HepG2 (cell line): ENCODE measurements around the gene ARHGAP19. TPM values are rescaled to one million over a fixed set of nuclear protein-coding genes. Genes with fewer than 3 reads are reported as not detected.
A peak's percentile ranks its signal among the peaks of the same experiment; 100 is the strongest.

Source experiments
- IRF2 ChIP-seq: IDR thresholded peaks from 2 replicates; pipeline ENCODE4 v1.6.1; 2018; ENCODE audit warnings: missing genetic modification reagents, missing compliant biosample characterization
- MXI1 ChIP-seq: IDR thresholded peaks from 3 replicates; pipeline ENCODE4 v1.6.1; 2012; ENCODE audit warnings: low read depth, low read length, inconsistent platforms, borderline replicate concordance
- NR1H2 ChIP-seq: sonication (generic); formaldehyde crosslinking; IDR thresholded peaks from 2 replicates; pipeline ENCODE4 v1.8.1; 2022; ENCODE audit warnings: low read depth, missing genetic modification reagents, borderline replicate concordance
- SP2 ChIP-seq: sonication (generic); formaldehyde crosslinking; IDR thresholded peaks from 2 replicates; pipeline ENCODE4 v1.5.1; 2020; ENCODE audit warnings: mild to moderate bottlenecking, missing genetic modification reagents
- ZNF260 ChIP-seq: sonication (generic); formaldehyde crosslinking; IDR thresholded peaks from 2 replicates; pipeline ENCODE4 v1.4.0; 2020; ENCODE audit warnings: missing genetic modification reagents, low read depth, mild to moderate bottlenecking, borderline replicate concordance
- ZNF614 ChIP-seq: IDR thresholded peaks from 2 replicates; pipeline ENCODE4 v1.6.1; 2018; ENCODE audit warnings: missing biosample characterization, missing genetic modification reagents, inconsistent platforms, borderline replicate concordance
- ZNF670 ChIP-seq: sonication (generic); formaldehyde crosslinking; IDR thresholded peaks from 2 replicates; pipeline ENCODE4 v1.8.0; 2022; ENCODE audit warnings: mild to moderate bottlenecking, missing genetic modification reagents, borderline replicate concordance
- ZNF781 ChIP-seq: sonication (generic); formaldehyde crosslinking; IDR thresholded peaks from 2 replicates; pipeline ENCODE4 v1.5.1; 2020; ENCODE audit warnings: borderline replicate concordance, mild to moderate bottlenecking, missing genetic modification reagents; ENCODE audit errors: not compliant biosample characterization
- polyA plus RNA-seq, 8 experiments: library from polyadenylated mRNA; depleted of rRNA in 3 of 8; stranded (reverse) in 7 of 8; unstranded in 1 of 8; fragments of >200 nt; fragmentation: Illumina TruSeq in 4 of 8; extraction: Trizol in 4 of 8; gene quantifications; 2 replicates each; pipeline versions ENCODE4 v1.2.1 to v1.2.3, GENCODE V29; 2011 to 2016; ENCODE audit warnings: low read depth in 4 of 8, missing spikeins in 1 of 8, mixed read lengths in 1 of 8; ENCODE audit not compliant: insufficient read depth in 1 of 8
- total RNA-seq, 5 experiments: library from RNA; depleted of rRNA; stranded (reverse); fragments of >200 nt; fragmentation: Illumina TruSeq; extraction: Trizol; gene quantifications; 2 replicates each; pipeline ENCODE4 v1.2.3, GENCODE V29; 2016; ENCODE audit warnings: low read depth in 1 of 5
- TF ChIP-seq, protein P1 (sequence below): sonication (generic); formaldehyde crosslinking; IDR thresholded peaks from 2 replicates; pipeline ENCODE4 v1.8.1; 2023; ENCODE audit warnings: mild to moderate bottlenecking, missing genetic modification reagents
- TF ChIP-seq, protein P2 (sequence below): sonication (generic); formaldehyde crosslinking; IDR thresholded peaks from 2 replicates; pipeline ENCODE4; 2020; ENCODE audit warnings: missing genetic modification reagents, mild to moderate bottlenecking, borderline replicate concordance
- TF ChIP-seq, protein P3 (sequence below): sonication (generic); formaldehyde crosslinking; IDR thresholded peaks from 2 replicates; pipeline ENCODE4 v1.4.0; 2020; ENCODE audit warnings: missing genetic modification reagents
- TF ChIP-seq, protein P4 (sequence below): sonication (generic); formaldehyde crosslinking; IDR thresholded peaks from 2 replicates; pipeline ENCODE4 v1.9.0; 2021; ENCODE audit warnings: missing genetic modification reagents, mild to moderate bottlenecking, borderline replicate concordance
- TF ChIP-seq, protein P5 (sequence below): sonication (generic); formaldehyde crosslinking; IDR thresholded peaks from 2 replicates; pipeline ENCODE4 v1.5.1; 2020; ENCODE audit warnings: missing genetic modification reagents, mild to moderate bottlenecking, borderline replicate concordance
- TF ChIP-seq, protein P6 (sequence below): sonication (generic); formaldehyde crosslinking; IDR thresholded peaks from 2 replicates; pipeline ENCODE4 v1.4.0; 2020; ENCODE audit warnings: missing genetic modification reagents

The ARHGAP19 gene
- total and polyA plus RNA-seq, 2 of the 13 experiments (the other 11 are each of a cell fraction or from before 2014, with no cell fraction given): 7.6 to 10.0 TPM

DNA sequence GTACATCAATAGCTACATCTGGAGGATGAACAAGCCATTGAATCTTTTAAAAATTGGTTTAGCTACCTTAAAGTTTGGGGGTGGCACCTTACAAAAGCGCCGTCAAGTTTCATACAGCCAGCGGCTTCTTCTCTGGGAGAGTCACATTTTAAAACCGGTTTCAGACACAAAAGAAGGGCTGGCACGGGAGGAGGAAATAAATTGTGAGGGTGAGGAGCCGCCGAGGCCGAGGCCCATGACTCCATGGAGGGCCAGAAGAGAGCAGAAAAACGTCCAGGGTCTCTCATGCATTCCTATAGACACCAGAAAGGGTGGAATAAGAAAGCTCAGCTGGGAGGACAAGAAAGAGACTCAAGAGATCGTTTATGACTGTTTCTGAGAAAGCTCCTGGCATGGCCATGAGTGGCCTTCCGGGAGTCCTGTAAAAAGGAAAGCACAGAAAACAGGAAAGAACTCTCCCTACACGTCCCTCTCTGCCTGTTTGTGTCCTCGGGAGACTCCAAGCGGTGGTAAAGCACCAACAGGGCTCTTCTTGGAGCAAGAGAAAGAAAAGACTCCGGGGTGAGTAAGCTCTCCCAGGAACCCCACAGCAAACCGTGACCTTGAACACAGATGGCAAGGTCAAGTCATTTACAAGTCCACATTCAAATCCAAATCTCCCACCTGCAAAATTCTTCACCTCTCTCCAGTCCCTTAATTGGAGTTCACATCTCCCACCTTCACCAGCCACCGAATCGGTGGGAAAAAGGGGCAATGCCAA is 40.3 kb upstream of the ARHGAP19 start (continued):
- no peak for TF ChIP-seq NR1H2 (CRISPR knock-in tag)
- TF ChIP-seq, protein P1, sequence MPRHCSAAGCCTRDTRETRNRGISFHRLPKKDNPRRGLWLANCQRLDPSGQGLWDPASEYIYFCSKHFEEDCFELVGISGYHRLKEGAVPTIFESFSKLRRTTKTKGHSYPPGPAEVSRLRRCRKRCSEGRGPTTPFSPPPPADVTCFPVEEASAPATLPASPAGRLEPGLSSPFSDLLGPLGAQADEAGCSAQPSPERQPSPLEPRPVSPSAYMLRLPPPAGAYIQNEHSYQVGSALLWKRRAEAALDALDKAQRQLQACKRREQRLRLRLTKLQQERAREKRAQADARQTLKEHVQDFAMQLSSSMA (CRISPR knock-in tag): 0 out of 2 replicates have a peak, but pooled peaks have one; percentile 34
- TF ChIP-seq SP2: no peak
- TF ChIP-seq ZNF260 (CRISPR knock-in tag): no peak
- TF ChIP-seq, protein P2, sequence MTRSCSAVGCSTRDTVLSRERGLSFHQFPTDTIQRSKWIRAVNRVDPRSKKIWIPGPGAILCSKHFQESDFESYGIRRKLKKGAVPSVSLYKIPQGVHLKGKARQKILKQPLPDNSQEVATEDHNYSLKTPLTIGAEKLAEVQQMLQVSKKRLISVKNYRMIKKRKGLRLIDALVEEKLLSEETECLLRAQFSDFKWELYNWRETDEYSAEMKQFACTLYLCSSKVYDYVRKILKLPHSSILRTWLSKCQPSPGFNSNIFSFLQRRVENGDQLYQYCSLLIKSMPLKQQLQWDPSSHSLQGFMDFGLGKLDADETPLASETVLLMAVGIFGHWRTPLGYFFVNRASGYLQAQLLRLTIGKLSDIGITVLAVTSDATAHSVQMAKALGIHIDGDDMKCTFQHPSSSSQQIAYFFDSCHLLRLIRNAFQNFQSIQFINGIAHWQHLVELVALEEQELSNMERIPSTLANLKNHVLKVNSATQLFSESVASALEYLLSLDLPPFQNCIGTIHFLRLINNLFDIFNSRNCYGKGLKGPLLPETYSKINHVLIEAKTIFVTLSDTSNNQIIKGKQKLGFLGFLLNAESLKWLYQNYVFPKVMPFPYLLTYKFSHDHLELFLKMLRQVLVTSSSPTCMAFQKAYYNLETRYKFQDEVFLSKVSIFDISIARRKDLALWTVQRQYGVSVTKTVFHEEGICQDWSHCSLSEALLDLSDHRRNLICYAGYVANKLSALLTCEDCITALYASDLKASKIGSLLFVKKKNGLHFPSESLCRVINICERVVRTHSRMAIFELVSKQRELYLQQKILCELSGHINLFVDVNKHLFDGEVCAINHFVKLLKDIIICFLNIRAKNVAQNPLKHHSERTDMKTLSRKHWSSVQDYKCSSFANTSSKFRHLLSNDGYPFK: no peak
- TF ChIP-seq, protein P3, sequence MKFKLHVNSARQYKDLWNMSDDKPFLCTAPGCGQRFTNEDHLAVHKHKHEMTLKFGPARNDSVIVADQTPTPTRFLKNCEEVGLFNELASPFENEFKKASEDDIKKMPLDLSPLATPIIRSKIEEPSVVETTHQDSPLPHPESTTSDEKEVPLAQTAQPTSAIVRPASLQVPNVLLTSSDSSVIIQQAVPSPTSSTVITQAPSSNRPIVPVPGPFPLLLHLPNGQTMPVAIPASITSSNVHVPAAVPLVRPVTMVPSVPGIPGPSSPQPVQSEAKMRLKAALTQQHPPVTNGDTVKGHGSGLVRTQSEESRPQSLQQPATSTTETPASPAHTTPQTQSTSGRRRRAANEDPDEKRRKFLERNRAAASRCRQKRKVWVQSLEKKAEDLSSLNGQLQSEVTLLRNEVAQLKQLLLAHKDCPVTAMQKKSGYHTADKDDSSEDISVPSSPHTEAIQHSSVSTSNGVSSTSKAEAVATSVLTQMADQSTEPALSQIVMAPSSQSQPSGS (CRISPR knock-in tag): 0 out of 2 replicates have a peak, but pooled peaks have one; percentile 10
- TF ChIP-seq MXI1: no peak; the same call in 2 of the 3 replicates
- TF ChIP-seq, protein P4, sequence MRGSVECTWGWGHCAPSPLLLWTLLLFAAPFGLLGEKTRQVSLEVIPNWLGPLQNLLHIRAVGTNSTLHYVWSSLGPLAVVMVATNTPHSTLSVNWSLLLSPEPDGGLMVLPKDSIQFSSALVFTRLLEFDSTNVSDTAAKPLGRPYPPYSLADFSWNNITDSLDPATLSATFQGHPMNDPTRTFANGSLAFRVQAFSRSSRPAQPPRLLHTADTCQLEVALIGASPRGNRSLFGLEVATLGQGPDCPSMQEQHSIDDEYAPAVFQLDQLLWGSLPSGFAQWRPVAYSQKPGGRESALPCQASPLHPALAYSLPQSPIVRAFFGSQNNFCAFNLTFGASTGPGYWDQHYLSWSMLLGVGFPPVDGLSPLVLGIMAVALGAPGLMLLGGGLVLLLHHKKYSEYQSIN (CRISPR knock-in tag): no peak
- no peak for TF ChIP-seq ZNF670 (CRISPR knock-in tag)
- TF ChIP-seq, protein P5, sequence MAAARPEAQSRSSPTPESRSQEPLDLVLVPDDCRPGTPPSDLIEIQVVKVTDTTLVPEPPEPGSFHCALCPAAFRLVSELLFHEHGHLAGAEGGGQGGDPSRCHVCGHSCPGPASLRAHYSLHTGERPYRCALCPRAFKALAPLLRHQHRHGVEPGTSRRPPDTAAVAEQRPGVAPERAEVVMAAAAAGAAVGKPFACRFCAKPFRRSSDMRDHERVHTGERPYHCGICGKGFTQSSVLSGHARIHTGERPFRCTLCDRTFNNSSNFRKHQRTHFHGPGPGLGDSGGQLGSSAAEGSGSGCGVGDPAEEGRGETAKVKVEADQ (CRISPR knock-in tag): 0 out of 2 replicates have a peak, but pooled peaks have one; percentile 9
- TF ChIP-seq IRF2: peak; percentile 39; the same call in 1 of the 2 replicates
- TF ChIP-seq, protein P6, sequence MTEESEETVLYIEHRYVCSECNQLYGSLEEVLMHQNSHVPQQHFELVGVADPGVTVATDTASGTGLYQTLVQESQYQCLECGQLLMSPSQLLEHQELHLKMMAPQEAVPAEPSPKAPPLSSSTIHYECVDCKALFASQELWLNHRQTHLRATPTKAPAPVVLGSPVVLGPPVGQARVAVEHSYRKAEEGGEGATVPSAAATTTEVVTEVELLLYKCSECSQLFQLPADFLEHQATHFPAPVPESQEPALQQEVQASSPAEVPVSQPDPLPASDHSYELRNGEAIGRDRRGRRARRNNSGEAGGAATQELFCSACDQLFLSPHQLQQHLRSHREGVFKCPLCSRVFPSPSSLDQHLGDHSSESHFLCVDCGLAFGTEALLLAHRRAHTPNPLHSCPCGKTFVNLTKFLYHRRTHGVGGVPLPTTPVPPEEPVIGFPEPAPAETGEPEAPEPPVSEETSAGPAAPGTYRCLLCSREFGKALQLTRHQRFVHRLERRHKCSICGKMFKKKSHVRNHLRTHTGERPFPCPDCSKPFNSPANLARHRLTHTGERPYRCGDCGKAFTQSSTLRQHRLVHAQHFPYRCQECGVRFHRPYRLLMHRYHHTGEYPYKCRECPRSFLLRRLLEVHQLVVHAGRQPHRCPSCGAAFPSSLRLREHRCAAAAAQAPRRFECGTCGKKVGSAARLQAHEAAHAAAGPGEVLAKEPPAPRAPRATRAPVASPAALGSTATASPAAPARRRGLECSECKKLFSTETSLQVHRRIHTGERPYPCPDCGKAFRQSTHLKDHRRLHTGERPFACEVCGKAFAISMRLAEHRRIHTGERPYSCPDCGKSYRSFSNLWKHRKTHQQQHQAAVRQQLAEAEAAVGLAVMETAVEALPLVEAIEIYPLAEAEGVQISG (CRISPR knock-in tag): peak; percentile 40; the same call in 1 of the 2 replicates
- TF ChIP-seq ZNF781 (CRISPR knock-in tag): no peak
- TF ChIP-seq ZNF614 (CRISPR knock-in tag): no peak
